ENCODE data around the gene IBTK. TPM values are rescaled to one million over a fixed set of nuclear protein-coding genes. Genes with fewer than 3 reads are reported as not detected.
A peak's percentile ranks its signal among the peaks of the same experiment; 100 is the strongest.
"Not testable (repeated sequence)": the region's sequence is repeated elsewhere in the genome, so short reads cannot be mapped to it uniquely, and the experiment has no call there.

IBTK gene
- total RNA-seq, 1 experiment from 2014 or later = 36.7 TPM

- DNase-seq (ENCODE audit: low read depth) = peak; percentile 39
Measured at GRCh38 chr6:82178077-82178758, 69.3 kb downstream of the IBTK start.

GRCh38 chr6:82176616-82177015, 70.9 kb downstream of the IBTK start:
- DNase-seq (ENCODE audit: low read depth) = no peak

- DNase-seq (ENCODE audit: low read depth) = no peak
Measured at GRCh38 chr6:82172594-82172993, 75.0 kb downstream of the IBTK start.

- DNase-seq (ENCODE audit: low read depth) = no peak
Measured at GRCh38 chr6:82169138-82169876, 78.2 kb downstream of the IBTK start.

GRCh38 chr6:82166493-82166892, 81.1 kb downstream of the IBTK start:
- DNase-seq (ENCODE audit: low read depth) = no peak

- DNase-seq (ENCODE audit: low read depth) = no peak
Measured at GRCh38 chr6:82160255-82160990, 87.1 kb downstream of the IBTK start.

GRCh38 chr6:82152786-82153185, 94.8 kb downstream of the IBTK start:
- not testable (repeated sequence) for DNase-seq (ENCODE audit: low read depth)

GRCh38 chr6:82151147-82151546, 96.4 kb downstream of the IBTK start:
- not testable (repeated sequence) for DNase-seq (ENCODE audit: low read depth)

- DNase-seq (ENCODE audit: low read depth) = peak; percentile 68
Measured at GRCh38 chr6:82145926-82146452, 101.6 kb downstream of the IBTK start.

- DNase-seq (ENCODE audit: low read depth) = peak; percentile 98
Measured at GRCh38 chr6:82144852-82145340, 102.6 kb downstream of the IBTK start.

- DNase-seq (ENCODE audit: low read depth) = peak; percentile 99
Measured at GRCh38 chr6:82144007-82144851, 103.3 kb downstream of the IBTK start.

- DNase-seq (ENCODE audit: low read depth) = no peak
Measured at GRCh38 chr6:82143041-82143481, 104.5 kb downstream of the IBTK start.

GRCh38 chr6:82142524-82142923, 105.0 kb downstream of the IBTK start:
- no peak for DNase-seq (ENCODE audit: low read depth)

GRCh38 chr6:82138075-82138791, 109.3 kb downstream of the IBTK start:
- no peak for DNase-seq (ENCODE audit: low read depth)

- no peak for DNase-seq (ENCODE audit: low read depth)
Measured at GRCh38 chr6:82131441-82131840, 116.1 kb downstream of the IBTK start.

- DNase-seq (ENCODE audit: low read depth) = no peak
Measured at GRCh38 chr6:82129797-82130196, 117.7 kb downstream of the IBTK start.

GRCh38 chr6:82128973-82129372, 118.6 kb downstream of the IBTK start:
- DNase-seq (ENCODE audit: low read depth) = not testable (repeated sequence)

GRCh38 chr6:82123632-82124031, 123.9 kb downstream of the IBTK start:
- no peak for DNase-seq (ENCODE audit: low read depth)
